KMS-11 (cell line): ENCODE data around the gene OR4C12.
"Not testable (repeated sequence)": the region's sequence is repeated elsewhere in the genome, so short reads cannot be mapped to it uniquely, and the experiment has no call there.

ENCODE experiments used
- H2AFZ ChIP-seq: fragments of 200-600 bp; sonication (generic); 2 replicates; pipeline ENCODE4 v1.6.1; 2016; ENCODE audit warnings: antibody characterized with exemption, mixed run types, low read depth
- H3K27ac ChIP-seq: fragments of 200-600 bp; sonication (generic); 2 replicates; pipeline ENCODE4 v1.6.1; 2016; ENCODE audit warnings: mild to moderate bottlenecking, mixed run types
- H3K27me3 ChIP-seq: fragments of 200-600 bp; sonication (generic); 2 replicates; pipeline ENCODE4 v1.6.1; 2017; ENCODE audit warnings: mild to moderate bottlenecking, low read depth, mixed run types, moderate library complexity; ENCODE audit not compliant: insufficient read depth
- H3K36me3 ChIP-seq: fragments of 200-600 bp; sonication (generic); 2 replicates; pipeline ENCODE4 v1.6.1; 2017; ENCODE audit warnings: mild to moderate bottlenecking, mixed run types; ENCODE audit not compliant: insufficient read depth
- H3K4me1 ChIP-seq: fragments of 200-600 bp; sonication (generic); 2 replicates; pipeline ENCODE4 v1.6.1; 2016; ENCODE audit warnings: mild to moderate bottlenecking, low read depth, mixed run types; ENCODE audit not compliant: poor library complexity, severe bottlenecking
- H3K4me2 ChIP-seq: fragments of 200-600 bp; sonication (generic); 2 replicates; pipeline ENCODE4 v1.7.0; 2016; ENCODE audit warnings: mild to moderate bottlenecking, mixed run types
- H3K4me3 ChIP-seq: fragments of 200-600 bp; sonication (generic); IDR thresholded peaks from 2 replicates; pipeline ENCODE4 v1.6.1; 2017; ENCODE audit warnings: low read depth, low read length, mixed read lengths; ENCODE audit not compliant: insufficient read depth
- H3K79me2 ChIP-seq: fragments of 200-600 bp; sonication (generic); 2 replicates; pipeline ENCODE4 v1.6.1; 2016; ENCODE audit warnings: low read depth, mixed run types; ENCODE audit not compliant: insufficient read depth
- H3K9ac ChIP-seq: fragments of 200-600 bp; sonication (generic); 2 replicates; pipeline ENCODE4 v1.6.1; 2016; ENCODE audit warnings: mild to moderate bottlenecking, mixed run types
- H4K20me1 ChIP-seq: fragments of 200-600 bp; sonication (generic); 2 replicates; pipeline ENCODE4 v1.6.1; 2016; ENCODE audit warnings: mild to moderate bottlenecking, mixed run types; ENCODE audit not compliant: insufficient read depth
- CTCF ChIP-seq: fragments of 200-600 bp; sonication (generic); conservative IDR thresholded peaks from 2 replicates; pipeline ENCODE4 v1.6.1; 2017; ENCODE audit warnings: low read depth, mild to moderate bottlenecking, antibody characterized with exemption, low read length, moderate library complexity, mixed read lengths

OR4C12 gene

GRCh38 chr11:49982435-49982834 lies at the start of gene OR4C12:
TSS of gene OR4C12 (minus strand) at chr11:49982535. CDS start at chr11:49982501, 34 bp downstream.
- H3K4me2 ChIP-seq, H3K9ac ChIP-seq, H3K36me3 ChIP-seq, H4K20me1 ChIP-seq, H2AFZ ChIP-seq, H3K4me1 ChIP-seq, H3K79me2 ChIP-seq, H3K4me3 ChIP-seq, H3K27me3 ChIP-seq, H3K27ac ChIP-seq: not testable (repeated sequence)

GRCh38 chr11:50030193-50030592 lies 47.9 kb upstream of the OR4C12 start:
- H3K4me1 ChIP-seq: no peaks in the 10 kb centered on the region
- H3K4me3 ChIP-seq: no peak overlapping the region
- H3K27me3 ChIP-seq: no peaks in the 10 kb centered on the region

GRCh38 chr11:49995565-49995964 lies 13.2 kb upstream of the OR4C12 start:
- Histone ChIP-seq H4K20me1 (no peaks in the 10 kb centered on the region), H3K9ac (no peak overlapping the region), H2AFZ (no peak overlapping the region; the same call in 1 of the 2 replicates), H3K4me2 (no peak overlapping the region), H3K27ac (no peak overlapping the region), H3K4me3 (no peak overlapping the region), H3K27me3 (no peaks in the 10 kb centered on the region), H3K36me3 (no peaks in the 10 kb centered on the region), H3K4me1 (no peaks in the 10 kb centered on the region), H3K79me2 (no peaks in the 10 kb centered on the region)
- peak; percentile 86 for TF ChIP-seq CTCF

More at GRCh38 chr11:50030193-50030592, 47.9 kb upstream of the OR4C12 start:
- Histone ChIP-seq H3K9ac (no peak overlapping the region), H3K79me2 (no peaks in the 10 kb centered on the region), H3K4me2 (no peak overlapping the region), H3K27ac (no peak overlapping the region), H4K20me1 (no peaks in the 10 kb centered on the region), H2AFZ (no peak overlapping the region), H3K36me3 (no peaks in the 10 kb centered on the region)
- TF ChIP-seq CTCF: no peak

GRCh38 chr11:49973439-49973838 lies 8.9 kb downstream of the OR4C12 start:
- H3K4me2 ChIP-seq, H3K9ac ChIP-seq, H3K4me3 ChIP-seq, H3K79me2 ChIP-seq, H3K27me3 ChIP-seq, H3K36me3 ChIP-seq, H4K20me1 ChIP-seq, H2AFZ ChIP-seq, H3K4me1 ChIP-seq, H3K27ac ChIP-seq: not testable (repeated sequence)

GRCh38 chr11:49952091-49952490 lies 30.2 kb downstream of the OR4C12 start, which contains the start of gene OR4C13:
TSS of gene OR4C13 (plus strand) at chr11:49952391. CDS start at chr11:49952423, 32 bp downstream.
- H3K4me2 ChIP-seq: no peak within 1 kb of the TSS
- H3K4me3 ChIP-seq: no peak within 1 kb of the TSS
- H3K36me3 ChIP-seq: no peaks in the 10 kb centered on the region
- no peak within 1 kb of the TSS for H3K9ac ChIP-seq
- no peak for TF ChIP-seq CTCF
- H3K27me3 ChIP-seq: no peaks in the 10 kb centered on the region
- no peaks in the 10 kb centered on the region for H3K79me2 ChIP-seq
- no peaks in the 10 kb centered on the region for H3K4me1 ChIP-seq
- H2AFZ ChIP-seq: no peak within 1 kb of the TSS
- H4K20me1 ChIP-seq: no peaks in the 10 kb centered on the region
- no peak within 1 kb of the TSS for H3K27ac ChIP-seq

- H3K27ac ChIP-seq, H3K4me2 ChIP-seq, H3K27me3 ChIP-seq, H2AFZ ChIP-seq, H3K79me2 ChIP-seq, H3K4me1 ChIP-seq, H3K4me3 ChIP-seq, H4K20me1 ChIP-seq, H3K9ac ChIP-seq, H3K36me3 ChIP-seq: not testable (repeated sequence)
These were observed 33.6 kb downstream of the OR4C12 start for GRCh38 chr11:49948701-49949100.
